T-helper 1 cell treated with Interleukin-12 subunit alpha and Interleukin-12 subunit beta and Interleukin-4 antibody, amounts not matched to agents 30 μg/mL and 1 μg/mL, for 36 hours (primary cell): Measurements from ENCODE around the gene NRSN1.

ENCODE experiments used
- H3K27ac Mint-ChIP-seq: one replicate; pipeline ENCODE4 v1.8.0; 2021; ENCODE audit warnings: mild to moderate bottlenecking, mixed read lengths
- H3K27me3 Mint-ChIP-seq: one replicate; pipeline ENCODE4 v1.8.0; 2021; ENCODE audit warnings: low read depth, mixed read lengths
- H3K36me3 Mint-ChIP-seq: one replicate; pipeline ENCODE4 v1.8.0; 2021; ENCODE audit warnings: low read depth, mixed read lengths
- H3K4me1 Mint-ChIP-seq: one replicate; pipeline ENCODE4 v1.8.0; 2021; ENCODE audit warnings: low read depth, mixed read lengths
- H3K4me3 Mint-ChIP-seq: one replicate; pipeline ENCODE4 v1.8.0; 2021; ENCODE audit warnings: mild to moderate bottlenecking, moderate library complexity, mixed read lengths
- H3K9me3 Mint-ChIP-seq: one replicate; pipeline ENCODE4 v1.8.0; 2021; ENCODE audit warnings: mixed read lengths

Gene NRSN1

DNA sequence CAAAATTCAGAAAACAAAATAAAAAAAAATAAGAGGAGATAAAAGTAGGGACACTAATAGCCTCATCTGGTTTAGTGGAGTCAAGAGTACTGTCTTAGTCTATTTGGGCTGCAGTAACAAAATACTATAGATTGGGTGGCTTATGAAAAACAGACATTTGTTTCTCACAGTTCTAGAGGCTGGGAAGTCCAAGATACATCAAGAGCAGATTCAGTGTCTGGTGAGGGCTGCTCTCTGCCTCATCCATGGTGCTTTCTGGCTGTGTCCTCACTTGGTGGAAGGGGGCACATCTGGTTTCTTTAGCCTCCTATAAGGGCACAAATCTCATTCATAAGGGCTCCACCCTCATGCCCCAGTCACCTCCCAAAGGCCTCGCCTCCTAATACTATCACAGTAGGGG, 26.0 kb downstream of the NRSN1 start:
- no peak overlapping the region for H3K27ac Mint-ChIP-seq
- no peaks in the 10 kb centered on the region for H3K27me3 Mint-ChIP-seq
- H3K36me3 Mint-ChIP-seq, result no peaks in the 10 kb centered on the region
- no peaks in the 10 kb centered on the region for H3K9me3 Mint-ChIP-seq
- no peak overlapping the region for H3K4me3 Mint-ChIP-seq
- H3K4me1 Mint-ChIP-seq, result no peaks in the 10 kb centered on the region

DNA sequence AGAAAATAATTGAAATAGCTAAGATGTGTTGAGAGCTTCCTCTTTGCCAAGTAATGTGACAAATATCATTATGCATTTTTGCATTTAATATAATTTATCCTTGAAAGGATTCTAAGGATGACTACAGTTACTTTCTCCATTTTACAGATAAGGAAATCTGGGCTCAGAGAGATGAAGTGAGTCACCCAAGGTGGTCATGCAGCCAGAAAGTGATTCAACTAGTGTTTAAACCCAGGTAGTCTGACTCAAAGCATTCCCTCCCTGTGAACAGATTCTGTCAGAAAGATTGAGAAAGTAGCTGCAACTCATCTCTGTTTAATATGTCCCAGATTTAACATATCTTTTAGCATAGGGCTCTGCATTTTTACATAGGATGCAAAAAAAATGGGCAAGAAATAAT, 28.1 kb downstream of the NRSN1 start:
- no peaks in the 10 kb centered on the region for H3K4me1 Mint-ChIP-seq
- H3K27me3 Mint-ChIP-seq, result no peaks in the 10 kb centered on the region
- no peaks in the 10 kb centered on the region for H3K9me3 Mint-ChIP-seq
- H3K36me3 Mint-ChIP-seq, result no peaks in the 10 kb centered on the region
- no peak overlapping the region for H3K27ac Mint-ChIP-seq
- no peak overlapping the region for H3K4me3 Mint-ChIP-seq

DNA sequence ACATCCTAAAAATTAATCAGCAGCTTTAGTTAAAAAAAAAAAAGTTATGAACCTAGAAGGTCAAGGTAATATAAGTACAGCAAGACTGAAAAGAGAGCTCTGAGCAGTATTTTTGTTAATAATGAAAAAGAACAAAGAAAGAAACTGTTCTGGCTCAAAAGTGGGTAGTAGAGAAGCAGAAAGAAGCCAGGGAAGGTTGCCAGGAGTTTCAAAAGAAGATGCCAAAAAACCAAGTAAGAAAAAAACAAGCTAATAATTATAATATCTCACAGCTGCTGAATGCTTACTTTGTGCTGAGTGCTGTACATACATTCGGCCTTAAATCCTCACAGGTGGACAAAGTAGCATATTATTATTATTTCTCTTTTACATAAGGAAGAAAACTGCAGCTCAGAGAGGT, 31.9 kb downstream of the NRSN1 start:
- Mint-ChIP-seq H3K4me1 (no peaks in the 10 kb centered on the region), H3K36me3 (no peaks in the 10 kb centered on the region), H3K4me3 (no peak overlapping the region), H3K27me3 (no peaks in the 10 kb centered on the region), H3K27ac (no peak overlapping the region), H3K9me3 (no peaks in the 10 kb centered on the region)

DNA sequence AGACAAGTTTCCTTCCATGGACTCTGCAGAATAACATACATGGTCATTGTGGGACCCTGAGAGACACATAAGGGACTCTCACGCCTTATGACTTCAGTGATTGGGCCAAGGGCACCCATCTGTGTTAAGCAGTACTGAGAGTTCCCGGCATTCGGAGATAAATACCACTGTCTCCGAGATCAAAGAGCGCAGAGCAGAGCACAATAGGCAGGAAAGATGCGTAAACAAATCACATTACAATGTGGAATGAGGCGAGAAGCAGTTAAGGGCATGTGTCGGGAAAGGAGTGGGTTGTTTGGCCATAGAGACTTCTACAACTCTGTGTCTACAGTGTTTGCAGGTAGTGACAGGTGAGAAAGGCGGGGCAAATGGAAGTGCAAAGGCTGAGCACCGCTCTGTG, 57.6 kb downstream of the NRSN1 start:
- H3K4me3 Mint-ChIP-seq, result no peak overlapping the region
- no peaks in the 10 kb centered on the region for H3K9me3 Mint-ChIP-seq
- no peak overlapping the region for H3K27ac Mint-ChIP-seq
- H3K27me3 Mint-ChIP-seq, result no peaks in the 10 kb centered on the region
- no peaks in the 10 kb centered on the region for H3K4me1 Mint-ChIP-seq
- no peaks in the 10 kb centered on the region for H3K36me3 Mint-ChIP-seq

DNA sequence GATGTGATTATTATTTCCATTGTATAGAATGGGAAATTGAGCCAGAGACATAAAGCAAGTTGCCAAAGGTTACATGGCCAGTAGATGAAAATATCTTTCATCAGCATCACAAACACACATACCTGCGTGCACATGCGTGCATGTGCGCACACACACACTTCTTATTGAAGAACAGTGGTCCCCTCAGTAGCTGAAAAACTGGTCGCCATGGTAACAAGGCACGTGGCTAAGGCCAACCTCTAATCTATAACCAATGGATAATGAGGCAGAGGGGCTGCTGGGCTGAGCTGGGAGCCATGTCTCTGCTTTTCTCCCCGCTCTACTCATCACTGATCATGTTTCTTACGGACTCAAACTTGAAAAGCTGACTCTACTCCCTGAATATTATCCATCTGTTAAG, 60.3 kb downstream of the NRSN1 start:
- Mint-ChIP-seq H3K27me3 (no peaks in the 10 kb centered on the region), H3K36me3 (no peaks in the 10 kb centered on the region), H3K4me1 (no peaks in the 10 kb centered on the region), H3K27ac (no peak overlapping the region), H3K4me3 (no peak overlapping the region), H3K9me3 (no peaks in the 10 kb centered on the region)

DNA sequence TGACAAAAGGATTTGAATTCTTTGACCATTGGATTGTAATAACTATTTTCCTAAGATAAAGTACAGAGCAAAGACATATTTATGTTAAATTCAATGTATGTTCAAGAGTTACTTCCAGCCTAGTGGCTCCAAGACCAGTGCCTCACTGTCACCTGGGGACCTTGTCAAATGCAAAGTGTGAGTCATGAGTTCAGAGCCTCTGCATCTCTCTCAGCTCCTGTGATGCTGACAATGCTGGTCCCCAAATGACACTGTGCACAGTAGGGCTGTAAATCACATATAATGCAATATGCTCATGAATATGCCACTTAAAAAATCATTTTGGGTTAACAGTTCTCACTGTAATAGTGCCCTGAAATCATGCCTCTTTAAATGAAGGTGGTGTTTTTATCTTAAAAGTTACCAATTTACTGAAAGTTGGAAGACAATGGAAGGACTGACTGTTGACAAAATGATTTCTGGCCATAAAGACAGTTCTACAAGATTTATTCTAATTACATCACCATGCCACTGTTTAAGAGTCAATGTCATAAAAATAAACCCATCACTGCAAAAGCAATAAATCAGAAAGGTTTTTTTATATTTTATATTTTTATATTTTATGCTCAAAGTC, 62.1 kb downstream of the NRSN1 start:
- no peaks in the 10 kb centered on the region for H3K9me3 Mint-ChIP-seq
- no peaks in the 10 kb centered on the region for H3K36me3 Mint-ChIP-seq

DNA sequence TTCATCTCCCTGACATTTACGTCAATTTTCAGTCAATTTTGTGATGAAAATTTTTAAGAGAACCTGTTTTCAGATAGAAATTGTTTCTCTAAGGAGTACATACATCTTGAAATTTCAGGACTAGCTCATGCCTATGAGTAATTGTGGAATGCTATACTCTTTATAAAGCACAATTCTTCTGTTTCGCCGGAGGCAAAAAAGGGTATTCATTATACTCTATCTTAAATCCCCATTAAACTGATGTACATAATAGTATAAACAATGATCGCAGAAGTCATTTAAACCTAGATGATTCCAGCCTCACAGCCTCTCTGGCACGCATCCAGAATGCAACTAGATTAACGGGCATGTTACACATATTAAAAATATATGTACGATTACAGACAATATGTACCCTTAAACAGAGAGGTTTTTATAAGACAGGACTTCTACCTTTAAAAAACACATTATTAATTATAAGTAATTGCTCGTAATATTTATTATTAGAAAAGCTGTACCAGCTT, 62.6 kb downstream of the NRSN1 start:
- Mint-ChIP-seq H3K9me3 (no peaks in the 10 kb centered on the region), H3K27ac (no peak overlapping the region), H3K27me3 (peaks cover 5% of the 10 kb centered on the region)

More for the DNA sequence above, 62.1 kb downstream of the NRSN1 start:
- H3K4me3 Mint-ChIP-seq, result no peak overlapping the region
- no peaks in the 10 kb centered on the region for H3K4me1 Mint-ChIP-seq
- H3K27me3 Mint-ChIP-seq, result peaks cover 2% of the 10 kb centered on the region
- no peak overlapping the region for H3K27ac Mint-ChIP-seq

DNA sequence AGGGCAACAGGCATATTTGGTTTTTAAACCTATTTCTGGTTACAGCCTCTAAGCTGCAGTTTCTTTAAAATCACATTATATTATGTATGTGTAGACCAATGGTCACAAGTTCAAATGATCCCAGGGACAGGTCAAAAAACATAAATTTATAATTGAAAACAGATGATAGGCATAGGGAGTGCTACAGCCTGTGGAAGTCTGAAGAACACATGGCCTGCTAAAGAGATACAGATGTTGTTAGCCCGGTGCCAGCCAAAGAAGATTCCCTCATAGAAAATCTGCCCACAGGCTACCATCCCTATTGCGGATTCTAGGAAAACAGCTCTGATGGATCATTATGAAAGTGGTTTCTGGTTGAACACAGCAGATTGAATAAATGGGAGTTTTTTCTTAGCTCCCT, 65.3 kb downstream of the NRSN1 start:
- no peaks in the 10 kb centered on the region for H3K36me3 Mint-ChIP-seq
- H3K4me1 Mint-ChIP-seq, result no peaks in the 10 kb centered on the region
- H3K27me3 Mint-ChIP-seq, result peaks cover 5% of the 10 kb centered on the region
- H3K9me3 Mint-ChIP-seq, result no peaks in the 10 kb centered on the region
- no peak overlapping the region for H3K27ac Mint-ChIP-seq
- no peak overlapping the region for H3K4me3 Mint-ChIP-seq

More for the DNA sequence above, 62.6 kb downstream of the NRSN1 start:
- no peaks in the 10 kb centered on the region for H3K4me1 Mint-ChIP-seq
- no peaks in the 10 kb centered on the region for H3K36me3 Mint-ChIP-seq
- no peak overlapping the region for H3K4me3 Mint-ChIP-seq

DNA sequence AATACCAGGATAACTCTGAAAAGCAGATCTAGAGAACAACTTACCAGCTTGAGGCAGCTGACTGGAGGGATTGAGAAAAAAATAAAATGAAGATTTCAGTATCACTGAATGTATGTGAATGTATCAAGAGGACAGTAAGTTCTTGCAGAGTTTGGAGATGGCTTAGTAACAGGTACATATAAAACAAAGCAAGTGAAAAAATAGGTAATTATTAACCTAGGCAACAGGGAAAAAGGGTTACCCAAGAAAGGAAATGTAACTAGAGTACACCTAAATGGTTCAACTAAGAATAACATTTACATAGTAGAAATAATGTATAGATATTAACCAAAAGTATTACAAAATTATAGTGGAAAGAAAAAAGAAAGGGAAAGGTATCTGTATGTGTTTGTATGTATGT, 67.3 kb downstream of the NRSN1 start:
- Mint-ChIP-seq H3K36me3 (no peaks in the 10 kb centered on the region), H3K9me3 (no peaks in the 10 kb centered on the region), H3K4me3 (no peak overlapping the region), H3K27me3 (peaks cover 5% of the 10 kb centered on the region), H3K4me1 (no peaks in the 10 kb centered on the region), H3K27ac (no peak overlapping the region)

DNA sequence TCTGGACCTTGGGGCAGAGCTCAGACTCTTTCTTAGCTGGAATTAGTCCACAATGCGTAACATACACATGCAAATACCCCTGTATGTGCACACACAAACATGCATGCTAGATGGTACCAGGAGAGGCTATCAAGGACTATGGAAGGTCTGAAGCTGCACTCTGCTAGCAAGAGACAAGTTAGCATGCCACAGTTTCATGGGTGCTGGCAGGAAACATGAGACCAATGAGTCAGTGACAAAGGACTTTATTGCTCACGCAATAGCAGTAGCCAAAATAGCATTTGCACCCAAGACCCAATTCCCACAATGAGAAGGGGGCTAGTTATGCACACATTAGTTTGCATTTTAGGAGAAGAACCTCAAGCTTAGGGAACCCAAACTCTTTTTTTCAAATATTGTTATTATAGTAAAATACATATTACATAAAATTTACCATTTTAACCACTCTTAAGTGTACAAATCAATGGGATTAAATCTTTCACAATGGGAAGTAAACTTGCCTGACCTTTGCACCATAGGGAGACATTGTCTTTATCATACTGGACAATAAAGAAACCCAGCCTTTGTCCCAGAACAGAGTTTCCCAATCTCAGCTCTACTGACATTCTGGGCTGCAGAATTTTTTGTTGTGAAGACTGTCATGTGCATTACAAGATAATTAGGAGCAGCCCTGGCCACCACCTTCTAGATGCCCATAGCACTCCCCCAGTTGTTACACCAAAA, 69.1 kb downstream of the NRSN1 start:
- H3K4me1 Mint-ChIP-seq, result no peaks in the 10 kb centered on the region
- H3K4me3 Mint-ChIP-seq, result no peak overlapping the region
- H3K36me3 Mint-ChIP-seq, result no peaks in the 10 kb centered on the region
- H3K27me3 Mint-ChIP-seq, result peaks cover 5% of the 10 kb centered on the region
- H3K9me3 Mint-ChIP-seq, result no peaks in the 10 kb centered on the region
- no peak overlapping the region for H3K27ac Mint-ChIP-seq

DNA sequence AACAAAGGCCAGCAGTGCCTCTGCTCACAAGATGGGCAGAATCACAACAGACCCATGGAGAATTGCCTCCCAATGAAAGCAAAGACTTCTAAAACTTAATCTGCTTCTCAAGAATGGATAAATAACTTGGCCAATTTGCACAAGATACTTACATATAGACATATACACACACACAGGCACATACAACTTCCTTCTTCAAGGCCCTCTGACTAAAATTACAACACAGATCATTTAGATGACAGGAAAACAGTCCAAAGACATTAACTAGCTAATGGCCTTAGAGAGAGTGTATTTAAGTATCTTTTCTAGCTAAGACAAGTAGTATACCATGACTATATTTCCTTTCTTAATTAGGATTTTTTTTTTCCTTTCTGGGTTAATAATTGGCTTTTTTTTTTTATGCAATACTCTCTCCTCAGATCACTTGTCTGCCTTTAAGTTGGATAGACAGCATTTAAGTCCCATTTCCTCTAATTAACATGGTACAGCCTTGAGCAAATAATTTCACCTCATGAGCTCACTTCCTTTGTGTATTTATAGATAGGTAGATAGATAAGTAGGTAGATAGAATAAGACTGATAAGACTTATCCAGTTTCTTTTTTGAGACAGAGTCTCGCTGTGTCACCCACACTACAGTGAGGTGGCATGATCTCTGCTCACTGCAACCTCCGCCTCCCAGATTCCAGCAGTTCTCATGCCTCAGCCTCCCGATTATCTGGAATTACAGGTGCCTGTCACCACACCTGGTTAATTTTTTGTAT, 70.0 kb downstream of the NRSN1 start:
- Mint-ChIP-seq H3K9me3 (no peaks in the 10 kb centered on the region), H3K4me1 (no peaks in the 10 kb centered on the region), H3K4me3 (no peak overlapping the region), H3K27ac (no peak overlapping the region), H3K36me3 (no peaks in the 10 kb centered on the region), H3K27me3 (peaks cover 6% of the 10 kb centered on the region)
